COLO668 (cell line): Measurements from ENCODE around the gene DUSP28.
A peak's percentile ranks its signal among the peaks of the same experiment; 100 is the strongest.

Experiments
- DNase-seq: peaks from one replicate; lab custom pipeline; 2025; ENCODE audit not compliant: unreplicated experiment; lab: John Stamatoyannopoulos, UW

Gene DUSP28

DNA sequence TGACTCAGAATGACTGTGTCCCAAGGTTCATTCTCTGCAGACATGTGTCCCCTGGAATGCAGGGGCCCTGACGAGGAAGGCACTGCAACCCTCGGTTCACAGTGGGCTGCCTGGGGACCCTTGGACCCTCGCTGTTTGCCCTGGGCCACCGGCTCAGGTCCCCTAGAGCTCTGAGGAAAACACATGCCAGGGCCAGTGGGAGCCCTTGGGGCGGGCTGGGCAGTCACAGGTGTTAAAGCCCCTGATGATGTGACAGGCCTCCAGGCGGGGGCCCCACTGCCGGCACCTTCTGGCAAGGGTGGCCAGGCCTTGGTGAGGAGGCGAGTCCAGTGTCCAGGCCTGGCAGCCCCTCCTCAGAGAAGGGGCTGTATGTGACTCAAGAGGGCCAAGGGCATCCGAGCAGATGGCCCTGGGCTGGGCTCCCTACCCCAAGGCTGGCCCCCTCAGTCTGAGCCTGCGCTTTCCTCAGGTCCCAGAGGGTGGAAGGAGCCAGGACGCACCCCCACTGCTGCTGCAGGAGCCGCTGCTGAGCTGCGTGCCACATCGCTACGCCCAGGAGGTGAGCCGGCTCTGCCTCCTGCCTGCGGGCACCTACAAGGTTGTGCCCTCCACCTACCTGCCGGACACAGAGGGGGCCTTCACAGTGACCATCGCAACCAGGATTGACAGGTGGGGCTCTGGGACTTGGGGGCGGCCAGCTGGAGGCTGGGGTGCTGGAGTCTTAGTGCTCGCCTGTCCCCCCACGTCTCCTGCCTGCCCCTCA lies 37.4 kb downstream of the DUSP28 start:
- DNase-seq = no peak

DNA sequence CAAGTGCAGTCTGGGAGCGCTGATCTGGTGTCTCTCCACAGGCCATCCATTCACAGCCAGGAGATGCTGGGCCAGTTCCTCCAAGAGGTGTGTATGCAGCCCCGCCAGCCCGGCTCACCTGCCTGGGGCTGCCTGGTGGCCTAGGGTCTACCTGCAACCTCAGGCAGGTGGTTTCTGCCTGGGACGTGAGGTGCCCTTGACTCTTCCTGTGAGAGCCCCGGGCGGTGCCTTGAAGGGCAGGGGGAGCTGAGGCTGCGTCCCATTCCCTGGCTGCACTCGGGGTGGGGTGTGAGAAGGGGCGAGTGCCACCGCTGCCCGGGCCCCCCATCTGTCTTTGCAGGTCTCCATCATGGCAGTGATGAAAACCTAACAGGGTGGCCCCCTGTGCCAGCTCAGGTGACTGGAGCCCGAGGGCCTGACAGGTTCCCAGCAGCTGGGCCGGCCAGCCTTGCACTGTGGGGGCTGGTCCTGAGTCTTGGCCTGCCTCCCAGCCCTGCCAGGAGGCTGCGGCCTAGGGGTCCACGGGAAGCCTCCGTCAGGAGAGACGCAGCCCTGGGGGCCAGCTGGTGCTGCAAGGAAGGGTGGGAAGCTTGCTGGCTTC lies 38.3 kb downstream of the DUSP28 start:
- no peak for DNase-seq

DNA sequence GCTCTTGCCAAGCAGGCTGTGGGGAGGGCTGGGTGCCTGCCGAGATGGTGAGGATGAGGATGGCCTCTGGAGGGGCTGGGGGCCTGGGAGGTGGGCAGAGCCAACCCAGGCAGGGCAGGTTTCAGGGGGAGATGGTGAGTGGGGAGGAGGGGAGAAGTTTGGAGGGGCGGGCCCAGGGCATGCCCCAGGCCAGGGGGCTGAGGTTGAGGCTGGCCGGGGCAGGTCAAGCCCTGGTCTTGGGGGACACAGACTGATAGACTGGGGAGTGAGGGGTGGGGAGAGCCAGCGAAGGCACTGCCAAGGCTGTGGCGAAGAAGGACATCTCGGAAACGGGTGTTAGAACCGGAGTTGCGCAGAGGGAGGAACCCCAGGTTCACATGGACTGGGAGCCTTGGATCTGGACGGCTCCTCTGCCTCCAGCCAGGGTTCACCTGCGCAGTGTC lies 39.0 kb downstream of the DUSP28 start:
- DNase-seq = no peak

DNA sequence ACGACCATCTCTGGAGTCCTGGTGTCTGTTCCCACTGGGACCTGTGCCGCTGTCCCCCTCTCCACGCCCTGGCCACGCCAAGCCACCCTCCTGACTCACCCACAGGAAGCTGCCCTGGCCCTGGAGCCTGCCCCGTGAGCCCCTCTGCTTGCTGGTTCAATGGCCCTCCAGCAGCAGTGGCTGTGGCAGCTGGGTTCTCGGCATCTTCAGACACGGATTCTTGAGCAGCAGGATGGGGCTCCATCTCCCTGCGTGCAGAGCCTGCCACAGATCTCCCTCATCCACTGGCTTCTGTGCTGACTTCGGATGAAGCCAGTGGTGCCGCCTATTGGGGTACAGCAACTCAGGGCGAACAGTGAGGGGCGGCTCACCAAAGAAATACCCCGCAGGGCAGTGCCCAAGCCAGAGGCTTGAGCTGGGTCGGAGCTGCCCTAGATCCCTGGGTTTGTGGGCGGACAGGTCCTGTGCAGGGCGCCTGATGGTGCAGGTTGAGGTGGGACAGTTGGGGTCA lies 40.3 kb downstream of the DUSP28 start:
- no peak for DNase-seq

DNA sequence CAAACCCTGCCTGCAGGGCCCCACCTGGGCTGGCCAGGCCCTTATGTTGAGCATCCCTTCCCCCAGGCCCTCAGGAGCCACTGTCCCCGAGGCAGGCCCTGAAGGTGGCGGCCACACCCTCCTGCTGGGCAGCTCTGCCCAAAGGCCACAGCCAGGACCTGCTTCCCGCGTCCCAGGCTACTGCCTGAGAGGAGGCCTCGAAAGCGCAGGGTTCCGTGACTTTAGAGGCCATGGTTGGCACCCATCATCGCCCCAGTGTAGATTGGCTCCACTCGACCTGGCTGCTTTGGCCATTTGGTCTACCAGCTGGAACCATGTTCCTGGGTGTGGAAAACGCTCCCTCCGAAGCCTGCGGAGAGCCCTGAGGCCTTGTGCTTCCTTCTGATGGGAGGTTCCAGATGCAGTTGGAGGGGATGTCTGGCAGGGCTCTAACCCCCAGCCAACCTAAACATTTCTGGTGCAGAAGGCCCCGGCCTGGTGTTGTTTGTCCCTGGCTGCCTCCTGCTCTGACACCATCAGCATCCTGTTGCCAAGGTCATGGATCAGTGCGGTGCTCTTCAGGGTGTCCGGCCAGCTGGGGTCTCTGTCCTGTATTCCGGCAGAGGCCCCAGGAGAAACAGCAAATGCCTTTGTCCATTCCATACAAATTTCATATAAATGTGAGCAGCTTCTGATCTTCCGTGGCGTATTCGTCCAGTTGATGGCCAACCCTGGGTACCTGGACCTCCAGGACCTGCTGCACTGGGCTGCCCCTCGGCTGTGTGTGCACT lies 41.1 kb downstream of the DUSP28 start:
- DNase-seq = no peak

DNA sequence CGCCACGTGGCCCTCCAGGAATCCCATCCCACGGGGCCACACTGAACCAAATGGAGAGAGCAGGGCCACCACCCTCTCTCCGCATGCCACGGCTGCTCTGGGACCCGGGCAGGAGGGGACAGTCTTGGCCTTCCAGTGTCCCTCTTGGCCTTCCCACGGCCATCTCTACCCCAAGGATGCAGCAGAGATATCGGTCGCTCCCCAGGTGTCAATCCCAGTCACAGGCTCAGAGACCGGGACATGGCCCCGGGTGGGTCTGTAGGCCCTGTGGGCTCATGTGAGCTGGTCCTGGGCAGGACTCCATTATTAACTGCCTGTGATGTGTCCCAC lies 41.6 kb downstream of the DUSP28 start:
- no peak for DNase-seq

DNA sequence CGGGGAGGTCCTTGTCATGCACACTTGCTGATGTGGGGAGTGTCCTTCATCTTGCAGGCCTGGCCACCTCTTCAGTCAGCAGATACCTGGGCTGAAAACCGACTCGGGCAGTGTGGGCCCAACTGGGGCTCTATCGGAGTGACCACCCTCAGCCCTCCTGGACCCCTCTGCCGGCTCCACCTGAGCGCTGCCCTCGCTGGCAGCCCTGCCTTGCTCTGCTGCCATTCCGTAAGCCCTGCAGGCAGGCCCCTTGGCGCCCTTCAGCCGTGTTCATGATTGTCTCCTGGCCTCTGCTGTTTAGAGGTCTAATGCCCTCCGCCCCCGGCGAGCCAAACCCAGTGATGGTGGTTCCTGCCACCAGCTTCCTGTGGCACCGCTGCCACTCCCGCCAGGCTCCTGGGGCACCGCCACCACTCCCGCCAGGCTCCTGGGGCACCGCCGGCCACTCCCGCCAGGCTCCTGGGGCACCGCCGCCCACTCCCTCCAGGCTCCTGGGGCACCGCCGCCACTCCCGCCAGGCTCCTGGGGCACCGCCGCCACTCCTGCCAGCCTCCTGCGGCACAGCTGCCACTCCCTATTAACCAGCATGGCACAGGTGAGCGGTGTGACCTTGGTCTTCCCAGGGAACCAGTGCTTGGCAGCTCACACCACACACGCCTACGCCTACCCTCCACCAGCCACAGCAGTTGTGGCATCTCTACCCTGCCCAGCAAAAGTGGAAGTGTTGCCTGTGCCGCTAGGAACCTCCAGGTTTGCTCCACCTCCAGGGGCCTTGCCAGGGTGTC lies 42.3 kb downstream of the DUSP28 start:
- DNase-seq = no peak

DNA sequence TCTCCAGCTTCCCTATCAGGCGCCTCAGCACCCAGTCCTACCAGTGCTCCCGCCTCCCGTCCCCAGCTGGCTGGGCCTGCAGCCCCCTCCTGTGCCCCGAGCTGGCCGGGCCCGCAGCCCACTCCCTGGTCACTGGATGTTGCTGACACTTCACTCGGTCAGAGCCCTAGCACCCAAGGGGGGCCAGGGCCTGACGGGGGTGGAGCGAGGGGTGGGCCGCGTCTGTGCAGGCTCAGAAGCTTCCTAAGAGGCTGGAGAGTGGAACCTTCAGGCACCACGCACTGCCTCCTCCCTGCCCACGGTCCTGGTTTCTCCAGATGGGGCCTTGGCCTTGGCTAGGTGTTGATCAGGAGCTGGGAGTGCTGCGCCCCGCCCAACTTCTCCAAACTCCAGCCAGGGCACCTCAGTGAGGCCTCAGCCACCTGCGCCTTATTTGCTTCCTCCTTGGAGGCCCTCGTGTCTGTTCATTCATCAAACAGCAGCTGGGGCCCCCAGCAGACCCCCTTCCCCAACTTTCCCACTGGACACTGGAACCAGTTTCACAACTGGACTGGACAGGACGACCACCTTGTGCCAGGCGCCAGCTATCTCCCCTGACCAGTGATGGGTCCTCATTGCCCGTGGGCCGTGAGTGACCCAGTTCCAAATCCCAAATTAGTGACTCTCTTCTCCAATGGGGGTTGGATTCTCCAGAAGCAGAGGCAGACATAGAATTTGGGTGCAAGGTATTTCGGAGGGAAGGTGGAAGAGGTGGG lies 43.1 kb downstream of the DUSP28 start:
- no peak for DNase-seq

DNA sequence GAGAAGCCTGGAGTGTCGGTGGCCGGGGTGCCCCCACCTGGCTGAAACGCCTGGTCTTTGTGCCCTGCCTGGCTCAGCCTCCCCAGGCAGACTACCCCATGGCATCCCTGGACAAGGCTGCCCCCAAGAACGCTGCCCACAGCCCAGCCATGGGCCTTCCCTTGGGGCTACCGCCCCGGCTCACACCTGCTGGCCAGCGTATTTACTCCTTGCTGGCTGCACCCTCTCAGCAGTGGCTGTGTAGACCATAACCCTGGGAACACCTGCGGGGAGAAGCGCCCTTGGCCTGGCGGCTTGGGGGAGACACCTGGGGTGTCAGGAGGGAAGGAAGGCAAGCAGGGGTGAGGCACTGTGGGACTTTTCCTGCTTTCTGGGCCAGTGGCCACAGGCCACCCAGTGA lies 43.7 kb downstream of the DUSP28 start:
- no peak for DNase-seq

DNA sequence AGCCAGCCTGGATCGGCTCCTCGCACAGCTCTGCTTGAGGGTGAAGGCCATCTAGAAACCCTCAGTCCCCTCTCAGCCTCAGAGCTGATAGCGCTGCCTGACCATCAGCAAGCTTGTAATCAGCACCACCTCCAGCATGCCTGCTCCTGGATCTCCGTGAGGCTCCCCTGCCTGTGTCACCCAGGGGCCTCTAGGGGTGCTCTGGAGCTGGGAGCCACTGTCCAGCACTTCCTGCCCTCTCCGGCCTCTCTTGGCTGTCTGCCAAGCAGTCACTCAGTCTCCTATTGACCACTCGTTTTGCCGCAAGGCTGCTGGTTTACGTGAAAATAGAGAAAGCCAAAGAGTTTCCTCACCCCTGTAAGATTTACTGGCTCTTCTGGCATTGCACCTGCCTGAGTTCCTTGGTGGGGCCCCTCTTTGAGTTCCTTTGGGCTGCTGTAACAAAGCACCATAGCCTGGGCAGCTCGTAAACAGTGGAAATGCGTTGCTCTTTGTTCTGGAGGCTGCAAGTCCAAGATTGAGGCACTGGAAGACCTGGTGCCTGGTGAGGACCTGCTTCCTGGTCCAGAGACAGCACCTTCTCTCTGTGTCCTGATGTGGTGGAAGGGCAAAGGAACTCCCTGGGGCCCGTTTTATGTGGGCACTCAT lies 44.3 kb downstream of the DUSP28 start:
- DNase-seq = peak; percentile 80

DNA sequence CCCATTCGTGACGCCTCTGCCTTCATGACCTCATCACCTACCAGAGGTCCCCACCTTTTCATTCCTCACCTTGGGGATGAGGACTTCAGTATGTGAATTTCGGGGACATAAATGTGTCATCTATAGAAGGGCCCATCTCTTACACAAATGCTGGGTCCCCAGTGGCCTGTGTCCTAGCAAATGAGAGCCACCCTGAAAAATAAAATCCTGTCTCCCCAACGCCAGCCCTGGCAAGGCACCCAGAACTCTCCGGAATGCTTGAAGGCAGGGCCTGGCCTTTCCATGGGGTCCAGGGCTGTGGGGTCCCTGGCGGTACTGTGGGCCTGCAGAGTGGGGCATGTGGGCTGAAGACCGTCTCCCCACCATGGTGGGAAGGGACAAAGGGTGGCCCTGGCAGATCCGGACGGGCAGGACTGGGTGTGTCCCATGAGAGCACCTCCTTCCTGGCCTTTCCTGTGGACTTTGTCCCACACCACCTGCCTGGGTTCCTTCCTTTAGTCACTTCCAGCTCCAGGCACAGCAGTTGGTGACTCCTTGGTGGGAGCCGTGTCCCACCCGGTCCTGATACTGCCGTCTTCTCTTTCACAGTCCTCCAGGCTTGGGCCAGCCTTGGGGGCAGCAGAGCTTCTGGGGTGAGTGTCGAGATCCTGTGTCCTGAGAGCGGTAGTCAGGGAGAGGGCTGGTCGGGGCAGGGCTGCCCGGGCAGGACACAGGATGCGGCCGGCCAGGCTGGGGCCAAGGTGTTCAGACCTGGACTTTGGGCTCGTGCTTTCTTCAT lies 45.0 kb downstream of the DUSP28 start:
- peak; percentile 62 for DNase-seq

DNA sequence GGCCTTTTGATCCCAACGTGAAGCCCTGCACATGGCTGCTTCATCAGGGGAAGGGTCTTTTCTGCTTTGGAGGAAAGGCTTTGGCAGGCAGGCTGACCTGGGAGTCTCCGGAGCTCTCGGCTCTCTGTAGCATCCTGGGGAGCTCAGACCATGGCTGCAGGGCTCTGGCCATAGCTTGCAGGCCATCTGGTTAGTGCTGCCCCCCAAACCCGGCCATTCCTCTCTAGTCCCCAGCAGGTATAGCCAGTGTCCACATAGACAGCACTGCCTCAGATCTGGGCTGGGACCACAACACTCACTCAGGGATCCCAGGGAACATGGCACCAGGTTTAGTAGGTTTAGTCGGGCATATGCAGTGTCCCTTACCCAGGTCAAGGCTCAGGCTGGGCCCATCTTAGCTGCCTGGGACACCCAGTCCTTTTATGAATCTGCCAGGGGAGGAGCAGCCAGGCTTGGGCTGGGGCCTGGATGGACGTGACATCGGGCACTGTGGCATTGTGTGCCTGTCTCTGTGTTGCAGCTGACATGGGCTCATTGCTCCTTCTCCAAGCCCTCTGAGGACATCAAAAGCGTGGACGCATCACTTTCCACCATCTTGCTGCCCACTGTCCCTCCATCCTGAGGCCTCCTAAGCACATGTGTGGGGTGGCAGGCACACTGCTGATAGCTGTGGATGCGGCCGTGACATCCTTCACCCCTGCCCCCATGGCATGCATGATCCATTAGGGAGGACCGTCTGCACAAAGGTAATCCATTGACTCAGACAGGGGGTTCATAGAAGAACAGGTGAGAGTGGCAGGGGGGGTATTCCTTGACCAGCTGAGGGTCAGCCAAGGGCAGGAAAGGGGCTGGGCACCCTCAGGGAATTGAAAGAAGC lies 45.9 kb downstream of the DUSP28 start:
- DNase-seq = no peak

DNA sequence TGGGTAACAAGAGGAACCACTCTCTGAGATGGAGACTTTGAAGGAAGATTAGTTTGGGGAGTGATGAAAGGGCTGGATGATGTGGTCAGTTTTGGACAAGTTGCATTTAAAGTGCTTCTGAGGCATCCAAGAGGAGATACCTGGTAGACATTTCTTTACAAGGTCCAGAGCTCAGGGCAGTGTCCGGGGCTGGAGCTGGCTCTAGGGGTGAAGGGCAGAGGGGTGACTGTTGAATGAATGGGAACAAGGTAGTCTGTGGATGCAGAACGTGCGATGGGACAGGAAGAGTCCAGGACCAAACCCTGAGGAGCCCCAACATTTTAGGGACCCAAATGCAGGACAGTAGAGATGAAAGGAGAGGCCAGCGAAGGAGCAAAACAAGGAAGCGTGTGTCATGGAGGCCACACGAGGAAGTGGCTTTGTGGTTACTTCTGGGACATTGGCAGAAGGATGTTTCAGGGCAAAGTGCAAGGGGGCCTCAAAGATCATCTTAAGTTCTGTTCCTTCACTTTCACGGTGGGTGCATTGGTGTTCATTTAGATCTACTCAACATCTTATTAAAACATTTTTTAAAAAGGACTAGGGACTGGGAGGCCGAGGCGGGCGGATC lies 51.5 kb downstream of the DUSP28 start:
- DNase-seq = no peak
